Measurements from ENCODE around the gene KLHL21.

DNA sequence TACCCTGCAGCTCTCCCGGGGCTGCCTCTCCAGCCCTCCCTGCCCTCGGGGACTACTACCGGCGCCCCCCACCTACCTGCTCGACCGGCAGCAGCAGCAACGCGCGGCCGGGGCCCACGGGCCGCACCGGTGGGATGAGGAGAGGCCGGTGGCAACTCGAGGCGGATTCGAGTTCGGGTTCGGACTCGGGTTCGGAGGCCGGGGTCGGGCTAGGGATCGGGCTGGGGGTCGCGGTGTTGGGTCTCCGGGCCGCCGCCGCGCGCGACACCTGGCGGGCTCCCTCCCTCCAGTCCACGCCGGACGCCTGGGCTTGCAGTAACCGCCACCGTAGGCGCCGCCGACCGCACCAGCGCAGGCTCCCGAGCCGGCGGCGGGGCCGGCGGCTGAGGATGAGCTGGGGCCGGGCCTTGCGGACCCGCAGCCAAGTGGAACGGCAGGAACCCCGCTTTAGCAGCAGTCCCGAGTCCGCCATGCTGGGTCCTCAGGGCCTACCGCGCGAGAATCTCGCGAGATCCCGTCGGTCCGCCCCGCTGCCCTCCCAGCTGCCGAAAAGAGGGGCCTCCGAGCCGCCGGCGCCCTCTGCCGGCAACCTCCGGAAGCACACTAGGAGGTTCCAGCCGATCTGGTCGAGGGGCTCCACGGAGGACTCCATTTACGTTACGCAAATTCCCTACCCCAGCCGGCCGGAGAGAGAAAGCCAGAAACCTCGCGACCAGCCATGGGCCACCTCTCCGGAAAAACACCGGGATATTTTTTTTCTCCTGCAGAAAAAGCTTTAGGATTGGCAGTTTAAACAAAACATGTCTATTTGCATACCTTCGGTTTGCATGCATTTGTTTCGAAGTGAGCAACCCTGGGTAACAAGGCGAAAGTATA lies 48.4 kb downstream of the KLHL21 start, which contains the start of gene NOL9:
- TF ChIP-seq SUZ12 (IDR thresholded peaks at IDR 0.05) = no peak
- no peak for TF ChIP-seq FOXK2 (IDR thresholded peaks at IDR 0.05)
- 0 out of 2 replicates have a peak, but pooled peaks have one; percentile 18 for TF ChIP-seq ELF4 (IDR thresholded peaks at IDR 0.05)
- TF ChIP-seq BHLHE40 (IDR thresholded peaks at IDR 0.05; ENCODE audit: borderline replicate concordance) = no peak
- no peak; the same call in 1 of the 2 replicates for TF ChIP-seq FOXM1 (IDR thresholded peaks at IDR 0.05; ENCODE audit: borderline replicate concordance)
- no peak for TF ChIP-seq TARDBP (IDR thresholded peaks at IDR 0.05)
- no peak for TF ChIP-seq ARNT (IDR thresholded peaks at IDR 0.05)
- no peak for TF ChIP-seq FOXA1 (IDR thresholded peaks at IDR 0.05)

Data from HEK293T (cell line).